Liver (tissue), 9 donors: Measurements from ENCODE around the gene SLC38A3. TPM values are rescaled to one million over a fixed set of nuclear protein-coding genes. Genes with fewer than 3 reads are reported as not detected.
A peak's percentile ranks its signal among the peaks of the same experiment; 100 is the strongest.

Source experiments
- DNase-seq: peaks from one replicate; pipeline ENCODE4 v3.0.0-alpha.2; 2017; ENCODE audit warnings: low spot score
- H3K27ac ChIP-seq, 2 donors: one replicate each; pipeline ENCODE4 v1.7.0; 2013; ENCODE audit warnings: inconsistent platforms in 2 of 2, low read length in 2 of 2, control low read depth in 1 of 2, low read depth in 1 of 2, mild to moderate bottlenecking in 1 of 2
- H3K27me3 ChIP-seq, 4 donors: one replicate each; pipeline versions ENCODE4 v1.6.1 to v1.7.0; 2013; ENCODE audit warnings: low read length in 3 of 4, inconsistent platforms in 1 of 4, mild to moderate bottlenecking in 1 of 4, moderate library complexity in 1 of 4; ENCODE audit not compliant: control insufficient read depth in 4 of 4, insufficient read depth in 4 of 4
- H3K36me3 ChIP-seq, 4 donors: one replicate each; pipeline versions ENCODE4 v1.6.1 to v1.7.0; 2013; ENCODE audit warnings: low read length in 3 of 4, mild to moderate bottlenecking in 3 of 4, low read depth in 1 of 4, moderate library complexity in 1 of 4; ENCODE audit not compliant: control insufficient read depth in 4 of 4, insufficient read depth in 3 of 4
- H3K4me1 ChIP-seq, 4 donors: one replicate each; pipeline versions ENCODE4 v1.6.1 to v1.7.0; 2013; ENCODE audit warnings: low read length in 3 of 4, mild to moderate bottlenecking in 3 of 4, moderate library complexity in 1 of 4; ENCODE audit not compliant: control insufficient read depth in 4 of 4, insufficient read depth in 4 of 4
- H3K4me3 ChIP-seq, 3 donors: one replicate each; pipeline versions ENCODE4 v1.6.1 to v1.7.0; 2013; ENCODE audit warnings: low read length in 3 of 3, control low read depth in 1 of 3, low read depth in 1 of 3, mild to moderate bottlenecking in 1 of 3
- H3K9ac ChIP-seq, 2 donors: one replicate each; pipeline ENCODE4 v1.7.0; 2013; ENCODE audit warnings: low read length in 2 of 2, mild to moderate bottlenecking in 2 of 2, moderate library complexity in 2 of 2, control low read depth in 1 of 2, low read depth in 1 of 2
- H3K9me3 ChIP-seq, 4 donors: one replicate each; pipeline versions ENCODE4 v1.6.1 to v1.7.0; 2013; ENCODE audit warnings: low read length in 3 of 4; ENCODE audit not compliant: control insufficient read depth in 4 of 4
- ATF3 ChIP-seq: IDR thresholded peaks from 2 replicates; pipeline ENCODE4 v1.6.1; 2016; ENCODE audit warnings: antibody characterized with exemption
- CTCF ChIP-seq: fragments of 150-350 bp; IDR thresholded peaks from 2 replicates; pipeline ENCODE4 v1.5.1; 2017; ENCODE audit warnings: improper control_type of control experiment, low read depth, low read length; ENCODE audit not compliant: missing input control
- EGR1 ChIP-seq, 2 donors: IDR thresholded peaks; 2 replicates each; pipeline ENCODE4 v1.6.1; 2016 to 2018; ENCODE audit warnings: antibody characterized with exemption in 2 of 2, low read depth in 2 of 2
- FOXA1 ChIP-seq: IDR thresholded peaks from 2 replicates; pipeline ENCODE4 v1.6.1; 2016; ENCODE audit warnings: antibody characterized with exemption
- FOXA2 ChIP-seq: IDR thresholded peaks from 2 replicates; pipeline ENCODE4 v1.6.1; 2016; ENCODE audit warnings: antibody characterized with exemption
- GABPA ChIP-seq, 2 donors: IDR thresholded peaks in 1 of 2; conservative IDR thresholded peaks in 1 of 2; 2 replicates each; pipeline ENCODE4 v1.6.1; 2016; ENCODE audit warnings: antibody characterized with exemption in 2 of 2, mild to moderate bottlenecking in 1 of 2, moderate library complexity in 1 of 2
- HNF4G ChIP-seq: IDR thresholded peaks from 2 replicates; pipeline ENCODE4 v1.6.1; 2016; ENCODE audit warnings: antibody characterized with exemption
- MAX ChIP-seq: IDR thresholded peaks from 2 replicates; pipeline ENCODE4 v1.6.1; 2016; ENCODE audit warnings: antibody characterized with exemption
- NR2F2 ChIP-seq: IDR thresholded peaks from 2 replicates; pipeline ENCODE4 v1.6.1; 2016; ENCODE audit warnings: antibody characterized with exemption
- REST ChIP-seq: IDR thresholded peaks from 2 replicates; pipeline ENCODE4 v1.6.1; 2016; ENCODE audit warnings: antibody characterized with exemption, mild to moderate bottlenecking
- RXRA ChIP-seq, 2 donors: IDR thresholded peaks; 2 replicates each; pipeline ENCODE4 v1.6.1; 2017 to 2018; ENCODE audit warnings: antibody characterized with exemption in 2 of 2, mild to moderate bottlenecking in 1 of 2
- SP1 ChIP-seq: IDR thresholded peaks from 2 replicates; pipeline ENCODE4 v1.6.1; 2018; ENCODE audit warnings: antibody characterized with exemption, mild to moderate bottlenecking
- TAF1 ChIP-seq: conservative IDR thresholded peaks from 2 replicates; pipeline ENCODE4 v1.6.1; 2016; ENCODE audit warnings: antibody characterized with exemption, mild to moderate bottlenecking
- YY1 ChIP-seq: IDR thresholded peaks from 2 replicates; pipeline ENCODE4 v1.6.1; 2016; ENCODE audit warnings: antibody characterized with exemption, mild to moderate bottlenecking
- ZBTB33 ChIP-seq: IDR thresholded peaks from 2 replicates; pipeline ENCODE4 v1.6.1; 2016; ENCODE audit warnings: antibody characterized with exemption
- WGBS: extraction: QIAGEN DNeasy Blood & Tissue Kit; methylation state at CpG from one replicate; pipeline ENCODE4 v1.1.7; 2013; 5-methylcytosine and 5-hydroxymethylcytosine counted together
- polyA plus RNA-seq, 2 donors: library from polyadenylated mRNA; stranded (reverse) in 1 of 2; unstranded in 1 of 2; fragments of 200-250 nt in 1 of 2; fragments of >200 nt in 1 of 2; fragmentation: Nextera tagmentation in 1 of 2; extraction: Ambion mirVana in 1 of 2; gene quantifications; one replicate each; pipeline versions ENCODE4 v1.2.1 to v1.2.3, GENCODE V29; 2013 to 2015
- total RNA-seq, 2 donors: library from RNA; depleted of rRNA; stranded (reverse); fragments of >200 nt; gene quantifications; one replicate each; pipeline ENCODE4 v1.2.3, GENCODE V29; 2014
- donor health status: healthy.
- donor health status: healthy.
- donor health status: healthy.
- donor health status: healthy.
- donor health status: healthy.

SLC38A3 gene
- total and polyA plus RNA-seq, 4 donors = 98.1 to 180 (median 140) TPM

DNA sequence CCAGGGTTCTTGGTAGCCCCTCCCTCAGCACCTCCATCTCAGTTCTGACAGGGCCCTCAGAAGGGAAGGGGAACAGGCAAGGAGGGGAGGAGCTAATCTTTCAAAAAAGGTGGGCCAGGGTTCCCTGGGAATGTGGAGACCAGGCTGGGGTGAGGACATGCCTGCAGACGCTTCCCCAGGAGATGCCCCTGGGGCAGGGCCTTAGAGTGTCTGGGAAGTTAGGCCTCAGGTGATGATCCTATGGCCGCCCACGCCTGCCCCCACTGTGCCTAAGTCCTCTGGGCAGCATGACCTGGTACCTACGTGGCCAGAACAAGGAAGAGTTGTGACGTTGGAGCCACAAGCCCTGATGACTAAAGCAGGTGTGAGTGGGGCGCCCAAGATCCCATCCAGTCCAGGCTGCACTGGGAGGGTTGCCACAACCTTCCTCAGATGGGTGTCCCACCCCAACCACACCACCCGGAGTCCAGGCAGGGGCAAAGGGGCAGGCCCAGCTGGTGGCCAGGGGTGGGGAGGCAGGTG, 60.0 kb downstream of the SLC38A3 start:
- Histone ChIP-seq H3K9ac (no peak overlapping the region), H3K36me3 (no peaks in the 10 kb centered on the region), H3K9me3 (no peaks in the 10 kb centered on the region), H3K27me3 (no peaks in the 10 kb centered on the region), H3K4me3 (no peak overlapping the region), H3K4me1 (peaks cover 3 to 37% (median 10%) of the 10 kb centered on the region in 4 donors), H3K27ac (peak overlapping the region; percentile 32 to 43)
- 85% methylated on average over 7 of the region's 7 CpGs for WGBS
- DNase-seq = no peak
- TF ChIP-seq GABPA (IDR thresholded peaks at IDR 0.05 in 1 of 2, conservative IDR thresholded peaks at IDR 0.05 in 1 of 2) = no peak
- no peak for TF ChIP-seq FOXA2
- TF ChIP-seq ZBTB33 = no peak
- TF ChIP-seq RXRA (IDR thresholded peaks at IDR 0.05) = no peak
- TF ChIP-seq HNF4G = no peak
- TF ChIP-seq FOXA1 = no peak
- no peak for TF ChIP-seq ATF3
- TF ChIP-seq REST = no peak
- TF ChIP-seq SP1 = no peak
- TF ChIP-seq MAX = no peak
- no peak for TF ChIP-seq TAF1
- no peak for TF ChIP-seq YY1
- TF ChIP-seq CTCF = no peak

GRCh38 chr3:50265571-50265970, 60.5 kb downstream of the SLC38A3 start:
- Histone ChIP-seq H3K9ac (no peak overlapping the region), H3K27me3 (no peaks in the 10 kb centered on the region), H3K4me3 (no peak overlapping the region), H3K9me3 (no peaks in the 10 kb centered on the region), H3K36me3 (no peaks in the 10 kb centered on the region), H3K27ac (peak overlapping the region in 1 of 2 donors; percentile 43), H3K4me1 (peaks cover 1 to 35% (median 10%) of the 10 kb centered on the region in 4 donors)
- TF ChIP-seq TAF1 (no peak), SP1 (no peak), NR2F2 (no peak), CTCF (no peak), HNF4G (no peak), RXRA (IDR thresholded peaks at IDR 0.05) (no peak), EGR1 (IDR thresholded peaks at IDR 0.05; ENCODE audit: low read depth in 2 of 2) (no peak)
- whole genome bisulfite sequencing = 74% methylated on average over 1 of the region's 1 CpG
- no peak for DNase-seq
